Endothelial cell (in vitro differentiated cells): ENCODE results near the gene SPATA32. TPM values are rescaled to one million over a fixed set of nuclear protein-coding genes. Genes with fewer than 3 reads are reported as not detected.

Source experiments
- DNase-seq: peaks from one replicate; pipeline ENCODE4 v3.0.0; 2021; ENCODE audit warnings: low spot score
- H3K27ac Mint-ChIP-seq: one replicate; pipeline ENCODE4 v1.8.0; 2021; ENCODE audit warnings: mixed read lengths, inconsistent platforms; ENCODE audit not compliant: unreplicated experiment
- H3K27me3 Mint-ChIP-seq: one replicate; pipeline ENCODE4 v1.8.0; 2021; ENCODE audit warnings: mild to moderate bottlenecking, moderate library complexity, mixed read lengths, inconsistent platforms; ENCODE audit not compliant: unreplicated experiment
- H3K36me3 Mint-ChIP-seq: one replicate; pipeline ENCODE4 v1.8.0; 2021; ENCODE audit warnings: mild to moderate bottlenecking, low read depth, mixed read lengths, inconsistent platforms; ENCODE audit not compliant: unreplicated experiment
- H3K4me1 Mint-ChIP-seq: one replicate; pipeline ENCODE4 v1.8.0; 2021; ENCODE audit warnings: mild to moderate bottlenecking, mixed read lengths, inconsistent platforms; ENCODE audit not compliant: unreplicated experiment
- H3K4me3 Mint-ChIP-seq: one replicate; pipeline ENCODE4 v1.8.0; 2021; ENCODE audit warnings: mild to moderate bottlenecking, mixed read lengths, inconsistent platforms; ENCODE audit not compliant: unreplicated experiment
- H3K9me3 Mint-ChIP-seq: one replicate; pipeline ENCODE4 v1.8.0; 2021; ENCODE audit warnings: mixed read lengths, inconsistent platforms; ENCODE audit not compliant: unreplicated experiment
- total RNA-seq: library from RNA; stranded (reverse); fragmentation: NEBNext Ultra II Directional; extraction: Animal tissue kit (Norgen Biotek cat#: 25700); gene quantifications from one replicate; pipeline ENCODE4 v1.2.1, GENCODE V29; 2021; ENCODE audit not compliant: unreplicated experiment
- TF ChIP-seq, protein P1 (sequence below): fragments of 200-600 bp; sonication (generic); IDR thresholded peaks from one replicate; pipeline ENCODE4 v1.5.0; 2021; ENCODE audit warnings: antibody characterized with exemption; ENCODE audit not compliant: unreplicated experiment

SPATA32 gene
- total RNA-seq, 1 donor from 2014 or later = not detected

DNA sequence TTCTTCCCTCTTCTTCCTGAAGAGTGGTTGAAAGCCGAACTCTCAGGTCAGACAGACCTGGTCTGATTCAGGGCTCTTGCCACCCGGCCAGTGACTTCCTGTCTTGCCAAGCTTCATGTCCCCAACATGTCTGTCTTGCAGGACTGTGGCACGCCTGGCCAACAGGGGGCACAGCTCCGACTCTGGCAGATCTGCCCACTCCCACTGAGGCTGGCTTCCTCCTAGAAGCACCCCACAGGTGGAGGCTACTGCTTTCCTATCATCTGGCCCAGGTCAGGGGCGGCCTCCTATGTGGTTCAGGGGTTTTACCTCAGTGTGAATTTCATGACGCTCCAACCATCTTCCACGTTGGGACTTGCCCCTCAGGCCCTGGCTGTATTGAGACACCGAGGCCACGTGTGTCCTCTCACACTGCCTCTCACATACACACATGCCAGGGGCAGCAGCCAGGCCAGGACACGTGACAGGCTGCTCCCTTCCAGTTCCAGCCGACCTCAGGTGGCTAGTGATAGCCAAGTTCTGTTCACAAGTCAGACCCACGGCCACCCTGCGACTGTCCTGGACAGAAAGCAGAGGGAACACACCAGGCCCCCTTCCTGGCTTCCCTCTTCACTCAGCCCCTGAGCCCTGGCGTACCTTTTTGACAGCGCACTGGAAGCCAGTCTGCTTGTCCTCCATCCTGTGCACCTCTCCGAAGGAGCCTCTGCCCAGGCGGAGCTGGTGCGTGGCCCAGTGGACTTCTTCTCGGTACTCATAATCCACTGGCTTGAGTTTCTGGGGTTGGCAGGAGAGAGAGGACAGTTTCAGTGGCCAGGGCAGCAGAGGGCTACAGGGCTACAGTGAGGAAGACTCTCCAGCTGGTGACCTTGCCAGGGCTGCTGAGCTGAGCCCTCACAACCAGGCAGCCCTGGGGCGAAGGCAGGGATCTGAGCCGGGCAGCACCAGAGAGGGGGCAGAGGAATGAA lies 22.6 kb upstream of the SPATA32 start:
- Mint-ChIP-seq H3K27me3 (peaks cover 2% of the 10 kb centered on the region), H3K4me1 (no peaks in the 10 kb centered on the region), H3K4me3 (no peak overlapping the region), H3K36me3 (peaks cover 16% of the 10 kb centered on the region), H3K9me3 (no peaks in the 10 kb centered on the region), H3K27ac (peak overlapping the region; percentile 24)
- peak; percentile 30 for DNase-seq
- TF ChIP-seq, protein P1, sequence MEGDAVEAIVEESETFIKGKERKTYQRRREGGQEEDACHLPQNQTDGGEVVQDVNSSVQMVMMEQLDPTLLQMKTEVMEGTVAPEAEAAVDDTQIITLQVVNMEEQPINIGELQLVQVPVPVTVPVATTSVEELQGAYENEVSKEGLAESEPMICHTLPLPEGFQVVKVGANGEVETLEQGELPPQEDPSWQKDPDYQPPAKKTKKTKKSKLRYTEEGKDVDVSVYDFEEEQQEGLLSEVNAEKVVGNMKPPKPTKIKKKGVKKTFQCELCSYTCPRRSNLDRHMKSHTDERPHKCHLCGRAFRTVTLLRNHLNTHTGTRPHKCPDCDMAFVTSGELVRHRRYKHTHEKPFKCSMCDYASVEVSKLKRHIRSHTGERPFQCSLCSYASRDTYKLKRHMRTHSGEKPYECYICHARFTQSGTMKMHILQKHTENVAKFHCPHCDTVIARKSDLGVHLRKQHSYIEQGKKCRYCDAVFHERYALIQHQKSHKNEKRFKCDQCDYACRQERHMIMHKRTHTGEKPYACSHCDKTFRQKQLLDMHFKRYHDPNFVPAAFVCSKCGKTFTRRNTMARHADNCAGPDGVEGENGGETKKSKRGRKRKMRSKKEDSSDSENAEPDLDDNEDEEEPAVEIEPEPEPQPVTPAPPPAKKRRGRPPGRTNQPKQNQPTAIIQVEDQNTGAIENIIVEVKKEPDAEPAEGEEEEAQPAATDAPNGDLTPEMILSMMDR = peak; percentile 21

DNA sequence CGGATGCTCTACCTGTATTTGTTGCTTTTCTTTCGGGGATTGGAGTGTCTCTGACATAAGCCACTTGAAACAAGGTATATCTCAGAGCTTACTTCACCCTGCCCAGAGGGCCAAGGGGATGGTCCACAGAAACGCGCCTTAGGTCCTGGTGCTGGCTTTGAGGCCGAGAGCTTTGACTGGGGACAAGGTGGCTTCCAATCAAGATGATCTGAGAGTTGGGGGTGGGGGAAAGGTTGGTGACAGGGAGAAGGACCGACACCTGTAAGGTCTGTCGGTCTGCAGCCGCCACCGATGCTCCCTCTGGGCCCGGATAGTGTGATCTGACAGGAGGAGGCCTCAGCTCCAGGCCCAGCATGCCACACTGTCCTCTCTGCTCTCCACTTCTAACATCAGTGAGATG lies 21.8 kb upstream of the SPATA32 start:
- Mint-ChIP-seq H3K9me3 (no peaks in the 10 kb centered on the region), H3K27ac (peak overlapping the region; percentile 24), H3K4me1 (no peaks in the 10 kb centered on the region), H3K36me3 (peaks cover 16% of the 10 kb centered on the region), H3K4me3 (no peak overlapping the region), H3K27me3 (peaks cover 2% of the 10 kb centered on the region)
- DNase-seq = no peak
- TF ChIP-seq, protein P1 = no peak

DNA sequence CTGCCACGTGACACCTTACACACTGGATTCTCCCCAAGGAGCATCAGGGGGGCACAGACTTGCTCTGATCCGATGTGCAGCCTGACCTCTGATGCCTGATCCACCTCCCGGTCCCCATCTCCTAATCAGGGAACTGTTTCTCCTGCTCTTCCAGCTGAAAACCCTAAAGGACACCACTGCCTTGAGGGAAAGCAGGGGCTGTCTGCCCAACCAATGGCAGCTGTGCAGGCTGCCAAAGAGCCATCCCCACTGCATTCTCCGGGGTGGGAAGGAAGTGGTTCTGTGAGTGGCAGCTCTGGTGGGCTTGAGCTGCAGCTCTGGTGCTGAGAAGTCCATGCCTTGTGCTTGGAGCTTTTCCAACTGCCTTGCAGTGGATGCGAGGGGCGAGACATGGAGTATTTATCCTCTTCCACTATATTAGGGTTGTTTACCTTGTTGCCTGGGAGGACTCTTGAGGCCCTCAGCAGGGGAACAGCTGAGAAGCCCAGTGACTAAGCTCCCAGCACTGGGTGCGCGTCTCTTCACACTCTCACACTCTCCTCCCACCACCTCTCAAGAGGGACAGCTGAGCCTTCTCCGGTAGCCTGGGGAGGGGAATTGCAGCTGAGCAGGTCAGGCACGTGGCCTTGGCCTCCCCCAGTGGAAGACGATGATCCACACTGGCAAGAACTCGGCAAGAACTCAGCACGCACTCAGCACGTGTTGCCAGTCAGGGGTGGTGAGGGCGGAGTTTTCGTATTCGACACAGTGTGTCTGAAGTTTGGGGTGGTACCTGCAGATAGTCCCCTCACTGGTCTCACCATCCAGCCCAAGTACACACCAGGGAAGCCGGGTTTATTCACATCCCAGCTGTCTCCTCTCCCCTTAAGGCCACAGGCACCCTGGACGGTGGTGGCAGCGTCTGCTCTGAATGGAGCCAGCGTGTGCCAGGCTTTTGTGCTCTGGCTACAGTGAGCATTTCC lies 21.1 kb upstream of the SPATA32 start:
- H3K4me3 Mint-ChIP-seq = no peak overlapping the region
- TF ChIP-seq, protein P1 = no peak
- no peak overlapping the region for H3K27ac Mint-ChIP-seq
- H3K9me3 Mint-ChIP-seq = no peaks in the 10 kb centered on the region
- no peak for DNase-seq
- H3K27me3 Mint-ChIP-seq = peaks cover 2% of the 10 kb centered on the region
- H3K4me1 Mint-ChIP-seq = no peaks in the 10 kb centered on the region
- peaks cover 16% of the 10 kb centered on the region for H3K36me3 Mint-ChIP-seq

DNA sequence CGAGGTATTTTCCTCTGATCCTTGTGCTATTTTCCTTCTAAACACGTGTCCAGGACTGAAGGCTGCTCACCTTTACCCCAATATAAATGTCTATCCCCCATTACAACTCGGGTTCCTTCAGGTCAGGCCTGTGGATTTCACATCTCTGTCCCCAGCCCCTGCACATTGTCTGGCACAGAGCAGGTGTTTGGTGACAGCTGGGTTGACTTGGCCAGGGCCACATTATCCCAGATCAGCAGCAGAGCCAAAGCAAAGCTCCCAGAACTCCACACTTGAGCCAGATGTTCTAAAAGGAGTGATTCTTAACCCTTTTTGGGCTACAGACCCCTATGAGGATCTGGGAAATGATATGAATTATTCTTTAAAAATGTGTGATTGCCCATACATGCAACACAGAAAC lies 18.0 kb upstream of the SPATA32 start:
- Mint-ChIP-seq H3K9me3 (no peaks in the 10 kb centered on the region), H3K36me3 (peaks cover 7% of the 10 kb centered on the region), H3K4me3 (no peak overlapping the region), H3K27me3 (peaks cover under 1% of the 10 kb centered on the region), H3K27ac (no peak overlapping the region), H3K4me1 (no peaks in the 10 kb centered on the region)
- no peak for DNase-seq
- TF ChIP-seq, protein P1 = no peak
